GM12872 (cell line): ENCODE measurements around the gene KIAA1671.

Experiments
- TF ChIP-seq, protein P1 (sequence below): IDR thresholded peaks from 3 replicates; pipeline ENCODE4 v1.5.1; 2011; ENCODE audit warnings: low read depth, mild to moderate bottlenecking, low read length, moderate library complexity; ENCODE audit not compliant: insufficient read depth

Gene KIAA1671

DNA sequence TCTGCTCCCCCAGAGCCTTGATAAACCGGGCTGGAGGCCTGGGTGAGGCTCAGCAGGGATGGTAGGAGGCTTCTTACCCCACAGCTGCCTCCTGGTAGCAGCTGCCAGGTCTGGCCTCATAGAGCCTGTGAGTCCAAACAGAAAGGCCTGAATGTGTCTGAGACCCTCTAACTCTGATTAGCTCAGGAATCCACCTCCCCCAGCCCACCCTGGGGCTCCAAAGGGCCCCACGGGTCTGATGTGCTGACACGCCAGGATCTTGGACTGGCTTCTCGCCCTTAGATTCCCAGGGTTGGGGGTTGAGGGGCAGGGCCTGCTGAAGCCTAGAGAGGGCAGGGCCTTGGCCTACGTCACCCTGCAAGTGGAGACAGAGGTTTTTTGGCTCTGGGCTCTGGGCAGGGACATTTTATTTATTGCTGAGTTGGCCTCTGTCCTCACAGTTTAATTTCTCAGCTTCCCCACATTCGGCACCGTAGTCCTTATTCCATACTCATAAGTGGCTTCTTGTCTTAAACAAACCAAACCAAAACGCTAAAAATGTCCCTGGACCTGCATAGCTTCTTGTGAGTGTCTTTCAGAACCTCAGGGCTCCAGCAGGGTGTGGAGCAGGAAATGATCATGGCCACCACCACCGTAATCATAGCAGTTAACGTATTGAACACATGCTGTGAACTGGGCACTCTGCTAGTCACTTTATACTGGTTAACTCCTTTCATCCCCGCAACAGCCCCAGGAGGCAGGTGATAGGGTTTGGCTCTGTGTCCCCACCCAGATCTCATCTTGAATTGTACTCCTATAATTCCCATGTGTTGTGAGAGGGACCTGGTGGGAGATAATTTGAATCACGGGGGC is 25.1 kb downstream of the KIAA1671 start:
- TF ChIP-seq, protein P1, sequence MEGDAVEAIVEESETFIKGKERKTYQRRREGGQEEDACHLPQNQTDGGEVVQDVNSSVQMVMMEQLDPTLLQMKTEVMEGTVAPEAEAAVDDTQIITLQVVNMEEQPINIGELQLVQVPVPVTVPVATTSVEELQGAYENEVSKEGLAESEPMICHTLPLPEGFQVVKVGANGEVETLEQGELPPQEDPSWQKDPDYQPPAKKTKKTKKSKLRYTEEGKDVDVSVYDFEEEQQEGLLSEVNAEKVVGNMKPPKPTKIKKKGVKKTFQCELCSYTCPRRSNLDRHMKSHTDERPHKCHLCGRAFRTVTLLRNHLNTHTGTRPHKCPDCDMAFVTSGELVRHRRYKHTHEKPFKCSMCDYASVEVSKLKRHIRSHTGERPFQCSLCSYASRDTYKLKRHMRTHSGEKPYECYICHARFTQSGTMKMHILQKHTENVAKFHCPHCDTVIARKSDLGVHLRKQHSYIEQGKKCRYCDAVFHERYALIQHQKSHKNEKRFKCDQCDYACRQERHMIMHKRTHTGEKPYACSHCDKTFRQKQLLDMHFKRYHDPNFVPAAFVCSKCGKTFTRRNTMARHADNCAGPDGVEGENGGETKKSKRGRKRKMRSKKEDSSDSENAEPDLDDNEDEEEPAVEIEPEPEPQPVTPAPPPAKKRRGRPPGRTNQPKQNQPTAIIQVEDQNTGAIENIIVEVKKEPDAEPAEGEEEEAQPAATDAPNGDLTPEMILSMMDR, result no peak

DNA sequence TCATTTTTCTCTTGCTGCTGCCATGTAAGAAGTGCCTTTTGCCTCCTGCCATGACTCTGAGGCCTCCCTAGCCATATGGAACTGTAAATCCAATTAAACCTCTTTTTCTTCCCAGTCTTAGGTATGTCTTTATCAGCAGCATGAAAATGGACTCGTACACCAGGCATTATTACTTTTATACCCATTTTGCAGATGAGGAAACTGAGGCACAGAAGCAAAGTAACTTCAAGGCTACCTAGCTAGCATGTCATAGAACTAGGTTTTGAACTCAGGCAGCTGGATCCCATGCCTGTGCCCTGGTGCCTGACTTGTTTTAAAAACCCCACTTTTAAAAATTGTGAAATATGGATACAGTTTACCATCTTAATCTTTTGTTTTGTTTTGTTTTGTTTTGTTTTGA is 25.8 kb downstream of the KIAA1671 start:
- TF ChIP-seq, protein P1, result no peak

GRCh38 chr22:24981066-24981465 is 28.6 kb downstream of the KIAA1671 start:
- TF ChIP-seq, protein P1, result no peak

DNA sequence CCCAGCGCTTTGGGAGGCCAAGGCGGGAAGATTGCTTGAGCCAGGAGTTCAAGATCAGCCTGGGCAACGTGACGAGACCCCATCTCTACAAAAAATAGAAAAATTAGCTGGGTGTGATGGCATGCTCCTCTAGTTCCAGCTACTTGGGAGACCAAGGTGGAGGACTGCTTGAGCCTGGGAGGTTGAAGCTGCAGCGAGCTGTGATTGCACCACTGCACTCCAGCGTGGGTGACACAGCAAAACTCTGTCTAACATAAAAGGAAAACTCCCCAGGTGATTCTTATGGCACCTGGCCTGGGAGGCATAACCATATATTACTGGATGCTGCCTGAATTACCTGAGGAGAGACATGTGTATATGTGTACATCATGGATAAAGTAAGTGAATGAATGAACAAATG is 29.1 kb downstream of the KIAA1671 start:
- TF ChIP-seq, protein P1, result no peak

GRCh38 chr22:24982301-24983056 is 30.0 kb downstream of the KIAA1671 start:
- TF ChIP-seq, protein P1, result no peak

DNA sequence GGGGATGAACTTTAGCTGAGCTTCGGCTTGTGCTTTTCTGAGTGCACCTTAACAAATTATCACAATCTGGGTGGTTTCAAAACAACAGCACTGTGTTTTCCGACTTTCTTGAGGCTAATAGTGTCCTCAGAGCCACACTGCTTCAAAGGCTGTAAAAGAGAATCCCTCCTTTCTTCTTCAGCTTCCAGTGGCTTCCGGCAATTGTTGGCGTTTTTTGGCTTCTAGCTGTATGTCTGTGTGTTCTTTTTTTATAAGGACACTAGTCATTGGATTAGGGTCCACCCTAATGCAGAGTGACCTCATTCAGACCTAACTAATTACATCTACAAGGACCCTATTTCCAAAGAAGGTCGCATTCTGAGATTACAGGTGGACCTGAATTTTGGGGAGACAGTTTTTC is 30.6 kb downstream of the KIAA1671 start:
- TF ChIP-seq, protein P1, result no peak

GRCh38 chr22:24984122-24984521 is 31.6 kb downstream of the KIAA1671 start:
- TF ChIP-seq, protein P1, result no peak
